ENCODE measurements around the gene TARM1.

TARM1 gene

GRCh38 chr19:54024660-54025059, 56.5 kb downstream of the TARM1 start:
- no peaks in the 10 kb centered on the region for H3K27me3 ChIP-seq (replicated peaks; ENCODE audit: control insufficient read depth, insufficient read depth, low read length)
- no peaks in the 10 kb centered on the region for H3K36me3 ChIP-seq (ENCODE audit: control insufficient read depth, insufficient read depth, low read length)
- H3K4me3 ChIP-seq (replicated peaks; ENCODE audit: low read depth, low read length) = no peak overlapping the region
- TF ChIP-seq CTCF (IDR thresholded peaks at IDR 0.05; ENCODE audit: insufficient read depth, low read length, poor library complexity, severe bottlenecking) = no peak
- DNase-seq (ENCODE audit: extremely low read depth, insufficient read length) = no peak

- no peaks in the 10 kb centered on the region for H3K27me3 ChIP-seq (replicated peaks; ENCODE audit: control insufficient read depth, insufficient read depth, low read length)
- H3K4me3 ChIP-seq (replicated peaks; ENCODE audit: low read depth, low read length) = no peak overlapping the region
- no peak for DNase-seq (ENCODE audit: extremely low read depth, insufficient read length)
- no peak for TF ChIP-seq CTCF (IDR thresholded peaks at IDR 0.05; ENCODE audit: insufficient read depth, low read length, poor library complexity, severe bottlenecking)
- H3K36me3 ChIP-seq (ENCODE audit: control insufficient read depth, insufficient read depth, low read length) = no peaks in the 10 kb centered on the region
Observed at GRCh38 chr19:54023191-54023590, 58.0 kb downstream of the TARM1 start.

- Histone ChIP-seq H3K4me3 (replicated peaks; ENCODE audit: low read depth, low read length) (no peak overlapping the region), H3K36me3 (ENCODE audit: control insufficient read depth, insufficient read depth, low read length) (no peaks in the 10 kb centered on the region), H3K27me3 (replicated peaks; ENCODE audit: control insufficient read depth, insufficient read depth, low read length) (no peaks in the 10 kb centered on the region)
- TF ChIP-seq CTCF (IDR thresholded peaks at IDR 0.05; ENCODE audit: insufficient read depth, low read length, poor library complexity, severe bottlenecking) = no peak
- DNase-seq (ENCODE audit: extremely low read depth, insufficient read length) = no peak
Observed at GRCh38 chr19:54021932-54022331, 59.2 kb downstream of the TARM1 start.

GRCh38 chr19:54021363-54021762, 59.8 kb downstream of the TARM1 start:
- Histone ChIP-seq H3K27me3 (replicated peaks; ENCODE audit: control insufficient read depth, insufficient read depth, low read length) (no peaks in the 10 kb centered on the region), H3K4me3 (replicated peaks; ENCODE audit: low read depth, low read length) (no peak overlapping the region), H3K36me3 (ENCODE audit: control insufficient read depth, insufficient read depth, low read length) (no peaks in the 10 kb centered on the region)
- no peak for TF ChIP-seq CTCF (IDR thresholded peaks at IDR 0.05; ENCODE audit: insufficient read depth, low read length, poor library complexity, severe bottlenecking)
- no peak for DNase-seq (ENCODE audit: extremely low read depth, insufficient read length)
